SK-N-SH treated with all-trans-retinoic acid at 6 μM for 48 hours (cell line): ENCODE results near the gene LYL1.

ENCODE experiments used
- ATAC-seq: fragments of 200-7000 bp; cut with Tn5 transposase; 3 replicates; pipeline ENCODE4 v1.9.1; 2020; ENCODE audit warnings: mild to moderate bottlenecking, moderate library complexity
- ARNTL ChIP-seq: fragments of 450-650 bp; formaldehyde crosslinking; IDR thresholded peaks from 2 replicates; pipeline ENCODE4 v1.5.0; 2020; ENCODE audit warnings: low read depth, mild to moderate bottlenecking, moderate library complexity, borderline replicate concordance
- BACH2 ChIP-seq: fragments of 250-450 bp; sonication (Bioruptor Pico); IDR thresholded peaks from 2 replicates; pipeline ENCODE4 v1.9.0; 2021; ENCODE audit warnings: mild to moderate bottlenecking, borderline replicate concordance
- CREB5 ChIP-seq: fragments of 250-450 bp; sonication (Bioruptor Pico); IDR thresholded peaks from 2 replicates; pipeline ENCODE4 v1.5.1; 2020; ENCODE audit warnings: low read depth, mild to moderate bottlenecking, moderate library complexity
- CSDC2 ChIP-seq: fragments of 250-450 bp; sonication (Bioruptor Pico); IDR thresholded peaks from 2 replicates; pipeline ENCODE4 v1.5.0; 2020; ENCODE audit warnings: mild to moderate bottlenecking, moderate library complexity
- CSRNP3 ChIP-seq: fragments of 250-450 bp; sonication (Bioruptor Pico); IDR thresholded peaks from 2 replicates; pipeline ENCODE4 v1.5.1; 2021; ENCODE audit warnings: mild to moderate bottlenecking, moderate library complexity
- ESRRG ChIP-seq: fragments of 250-450 bp; sonication (Bioruptor Pico); IDR thresholded peaks from 2 replicates; pipeline ENCODE4 v1.6.1; 2021; ENCODE audit warnings: mild to moderate bottlenecking
- GLIS3 ChIP-seq: fragments of 250-450 bp; sonication (Bioruptor Pico); IDR thresholded peaks from 2 replicates; pipeline ENCODE4 v1.5.0; 2020; ENCODE audit warnings: mild to moderate bottlenecking, moderate library complexity
- ISL1 ChIP-seq: fragments of 250-450 bp; sonication (Bioruptor Pico); IDR thresholded peaks from 2 replicates; pipeline ENCODE4 v2.1.2; 2022; ENCODE audit warnings: mild to moderate bottlenecking, moderate library complexity
- OSR1 ChIP-seq: fragments of 250-450 bp; sonication (Bioruptor Pico); IDR thresholded peaks from 2 replicates; pipeline ENCODE4 v1.8.0; 2022; ENCODE audit warnings: moderate library complexity, mild to moderate bottlenecking, inconsistent platforms
- POU6F1 ChIP-seq: fragments of 250-450 bp; sonication (Bioruptor Pico); IDR thresholded peaks from 2 replicates; pipeline ENCODE4 v1.8.0; 2021; ENCODE audit warnings: low read depth, mild to moderate bottlenecking, moderate library complexity, borderline replicate concordance
- RARB ChIP-seq: fragments of 250-450 bp; sonication (Bioruptor Pico); IDR thresholded peaks from 2 replicates; pipeline ENCODE4 v1.8.0; 2021; ENCODE audit warnings: mild to moderate bottlenecking, moderate library complexity
- SNAI2 ChIP-seq: fragments of 250-450 bp; sonication (Bioruptor Pico); IDR thresholded peaks from 2 replicates; pipeline ENCODE4 v1.5.0; 2020; ENCODE audit warnings: mild to moderate bottlenecking, moderate library complexity
- TCF4 ChIP-seq: fragments of 250-450 bp; sonication (Bioruptor Pico); IDR thresholded peaks from 2 replicates; pipeline ENCODE4 v1.8.0; 2021; ENCODE audit warnings: mild to moderate bottlenecking, moderate library complexity, borderline replicate concordance
- TOX ChIP-seq: fragments of 250-450 bp; sonication (Bioruptor Pico); IDR thresholded peaks from 2 replicates; pipeline ENCODE4 v1.8.0; 2021; ENCODE audit warnings: mild to moderate bottlenecking, moderate library complexity, borderline replicate concordance
- TSHZ2 ChIP-seq: fragments of 250-450 bp; sonication (Bioruptor Pico); IDR thresholded peaks from 2 replicates; pipeline ENCODE4 v1.5.0; 2020; ENCODE audit warnings: mild to moderate bottlenecking, moderate library complexity
- ZC3H10 ChIP-seq: fragments of 250-450 bp; sonication (Bioruptor Pico); IDR thresholded peaks from 2 replicates; pipeline ENCODE4 v1.5.1; 2021; ENCODE audit warnings: mild to moderate bottlenecking, moderate library complexity
- ZFP3 ChIP-seq: fragments of 250-450 bp; sonication (Bioruptor Pico); IDR thresholded peaks from 2 replicates; pipeline ENCODE4 v1.5.0; 2020; ENCODE audit warnings: mild to moderate bottlenecking, moderate library complexity
- ZFP30 ChIP-seq: fragments of 450-650 bp; formaldehyde crosslinking; IDR thresholded peaks from 2 replicates; pipeline ENCODE4 v1.5.0; 2022; ENCODE audit warnings: mild to moderate bottlenecking, moderate library complexity
- ZNF565 ChIP-seq: fragments of 450-650 bp; formaldehyde crosslinking; conservative IDR thresholded peaks from 2 replicates; pipeline ENCODE4 v1.5.0; 2020; ENCODE audit warnings: low read depth, mild to moderate bottlenecking, moderate library complexity
- ZNF70 ChIP-seq: fragments of 450-650 bp; formaldehyde crosslinking; IDR thresholded peaks from 2 replicates; pipeline ENCODE4 v1.5.0; 2020; ENCODE audit warnings: mild to moderate bottlenecking, moderate library complexity
- ZNF8 ChIP-seq: fragments of 450-650 bp; formaldehyde crosslinking; IDR thresholded peaks from 2 replicates; pipeline ENCODE4 v1.5.0; 2020; ENCODE audit warnings: mild to moderate bottlenecking, moderate library complexity

LYL1 gene

GRCh38 chr19:13087295-13087694 is 15.4 kb downstream of the LYL1 start (continued):
- no peak for TF ChIP-seq ARNTL

- ATAC-seq = no peak
- TF ChIP-seq TSHZ2 (no peak), OSR1 (CRISPR knock-in tag) (no peak), BACH2 (CRISPR knock-in tag) (no peak), CREB5 (CRISPR knock-in tag) (no peak), TCF4 (no peak), SNAI2 (CRISPR knock-in tag) (no peak), GLIS3 (CRISPR knock-in tag) (no peak), TOX (CRISPR knock-in tag) (no peak), CSRNP3 (no peak), ZC3H10 (CRISPR knock-in tag) (no peak), ZFP30 (CRISPR knock-in tag) (no peak), ARNTL (no peak), ZNF8 (no peak), ZFP3 (no peak), RARB (CRISPR knock-in tag) (no peak), ZNF565 (CRISPR knock-in tag) (no peak), ZNF70 (no peak), ISL1 (CRISPR knock-in tag) (no peak)
Measured at GRCh38 chr19:13086341-13086740, 16.3 kb downstream of the LYL1 start.

GRCh38 chr19:13085666-13086065 is 17.0 kb downstream of the LYL1 start:
- no peak for TF ChIP-seq RARB (CRISPR knock-in tag)
- no peak for TF ChIP-seq CREB5 (CRISPR knock-in tag)
- TF ChIP-seq ESRRG (CRISPR knock-in tag) = no peak
- TF ChIP-seq TCF4 = no peak
- no peak for TF ChIP-seq CSRNP3
- TF ChIP-seq, all 23 proteins: peak for 0

GRCh38 chr19:13083627-13084026 is 19.0 kb downstream of the LYL1 start:
- TF ChIP-seq POU6F1 (CRISPR knock-in tag) (no peak), RARB (CRISPR knock-in tag) (no peak), ARNTL (no peak), ZNF8 (no peak), CSDC2 (no peak), TCF4 (no peak), ZFP30 (CRISPR knock-in tag) (no peak), CREB5 (CRISPR knock-in tag) (no peak), OSR1 (CRISPR knock-in tag) (no peak), ZC3H10 (CRISPR knock-in tag) (no peak), ESRRG (CRISPR knock-in tag) (no peak), TOX (CRISPR knock-in tag) (no peak), ZNF70 (no peak), ZFP3 (no peak)
- no peak for ATAC-seq

More at GRCh38 chr19:13085666-13086065, 17.0 kb downstream of the LYL1 start:
- ATAC-seq = no peak
